K562 (cell line): ENCODE results near the gene CSF3. TPM values are rescaled to one million over a fixed set of nuclear protein-coding genes. Genes with fewer than 3 reads are reported as not detected.

Experiments
- ATF4 ChIP-seq: fragments of 450-650 bp; formaldehyde crosslinking; IDR thresholded peaks from 2 replicates; pipeline ENCODE4 v1.4.0; 2022; ENCODE audit warnings: mild to moderate bottlenecking, moderate library complexity
- BCOR ChIP-seq: fragments of 450-650 bp; IDR thresholded peaks from 2 replicates; pipeline ENCODE4 v1.6.1; 2016
- ELF1 ChIP-seq: fragments of 200-800 bp; sonication (Bioruptor generic); IDR thresholded peaks from 2 replicates; pipeline ENCODE4 v1.6.1; 2016; ENCODE audit warnings: missing genetic modification characterization, missing compliant biosample characterization
- HDAC2 ChIP-seq: fragments of 450-650 bp; IDR thresholded peaks from 2 replicates; pipeline ENCODE4 v1.6.1; 2016; ENCODE audit warnings: mild to moderate bottlenecking
- KDM2B ChIP-seq: fragments of 250-450 bp; sonication (Bioruptor Pico); IDR thresholded peaks from 2 replicates; pipeline ENCODE4 v1.8.0; 2021; ENCODE audit warnings: mild to moderate bottlenecking, moderate library complexity
- NR2C2 ChIP-seq, 2 experiments: fragments of 200-800 bp in 1 of 2; sonication (Bioruptor generic) in 1 of 2; sonication (generic) in 1 of 2; formaldehyde crosslinking in 1 of 2; IDR thresholded peaks; 2 replicates each; pipeline versions ENCODE4 v1.6.1 to v1.8.0; 2016 to 2022; ENCODE audit warnings: mild to moderate bottlenecking in 1 of 2, missing compliant biosample characterization in 1 of 2, missing genetic modification characterization in 1 of 2, missing genetic modification reagents in 1 of 2
- TAF15 ChIP-seq: fragments of 200-400 bp; formaldehyde crosslinking; IDR thresholded peaks from 2 replicates; pipeline ENCODE4 v1.6.1; 2017; ENCODE audit warnings: mild to moderate bottlenecking, low read depth, low read length, moderate library complexity
- THAP12 ChIP-seq: fragments of 250-450 bp; sonication (Bioruptor Pico); IDR thresholded peaks from 2 replicates; pipeline ENCODE4 v1.9.0; 2021; ENCODE audit warnings: mild to moderate bottlenecking, inconsistent platforms
- THRA ChIP-seq: fragments of 450-650 bp; IDR thresholded peaks from 2 replicates; pipeline ENCODE4 v1.6.1; 2017; ENCODE audit warnings: mild to moderate bottlenecking, moderate library complexity
- TSHZ1 ChIP-seq: fragments of 250-450 bp; sonication (Bioruptor Pico); IDR thresholded peaks from 2 replicates; pipeline ENCODE4 v1.4.0; 2020; ENCODE audit warnings: mild to moderate bottlenecking, moderate library complexity
- YY1 ChIP-seq, 3 experiments: IDR thresholded peaks; 2 replicates each; pipeline ENCODE4 v1.6.1; 2011; ENCODE audit warnings: low read length in 2 of 3, mild to moderate bottlenecking in 2 of 3, moderate library complexity in 2 of 3, borderline replicate concordance in 1 of 3, control low read depth in 1 of 3, low read depth in 1 of 3; ENCODE audit not compliant: insufficient read depth in 3 of 3, insufficient replicate concordance in 2 of 3, control insufficient read depth in 1 of 3, insufficient read length in 1 of 3; ENCODE audit errors: extremely low read depth in 1 of 3
- ZNF143 ChIP-seq: sonication (generic); formaldehyde crosslinking; IDR thresholded peaks from 2 replicates; pipeline ENCODE4 v1.9.0; 2022; ENCODE audit warnings: mild to moderate bottlenecking, missing genetic modification reagents
- ZNF518B ChIP-seq: fragments of 250-450 bp; sonication (Bioruptor Pico); IDR thresholded peaks from 2 replicates; pipeline ENCODE4 v1.5.0; 2021; ENCODE audit warnings: mild to moderate bottlenecking, moderate library complexity
- polyA plus RNA-seq, 8 experiments: library from polyadenylated mRNA; depleted of rRNA in 4 of 8; stranded (reverse) in 5 of 8; unstranded in 3 of 8; fragments of >200 nt; fragmentation: Nextera tagmentation in 2 of 8; fragmentation: Illumina TruSeq in 1 of 8; extraction: Ambion mirVana in 2 of 8; extraction: Trizol in 1 of 8; gene quantifications; 2 replicates each; pipeline versions ENCODE4 v1.2.1 to v1.2.3, GENCODE V29; 2011 to 2014; ENCODE audit warnings: inconsistent platforms in 1 of 8, missing spikeins in 1 of 8
- total RNA-seq, 7 experiments: library from RNA; depleted of rRNA in 6 of 7; stranded (reverse); fragments of >200 nt in 6 of 7; fragmentation: Illumina TruSeq in 2 of 7; extraction: Trizol in 2 of 7; gene quantifications; 2 replicates each; pipeline versions ENCODE4 v1.2.1 to v1.2.3, GENCODE V29; 2011 to 2021; ENCODE audit warnings: low replicate concordance in 1 of 7

CSF3 gene
- total and polyA plus RNA-seq, 9 of the 15 experiments (the other 6 are each of a cell fraction or from before 2014, with no cell fraction given): 0.19 TPM; not detected in 8

- TF ChIP-seq ZNF518B (CRISPR knock-in tag): no peak
- no peak for TF ChIP-seq TSHZ1 (CRISPR knock-in tag)
- TF ChIP-seq NR2C2 (CRISPR knock-in tag; IDR thresholded peaks at IDR 0.05): no peak
- peak; percentile 88 for TF ChIP-seq NR2C2 (tag; IDR thresholded peaks at IDR 0.05)
- peak; percentile 90 for TF ChIP-seq ZNF143
- peak; percentile 53; the same call in 1 of the 2 replicates for TF ChIP-seq KDM2B
- TF ChIP-seq YY1 (IDR thresholded peaks at IDR 0.05; ENCODE audit: borderline replicate concordance in 1 of 3, control insufficient read depth in 1 of 3, extremely low read depth in 1 of 3, insufficient read depth in 3 of 3, insufficient read length in 1 of 3, insufficient replicate concordance in 2 of 3, low read depth in 1 of 3, low read length in 2 of 3): peak in 2 of 3 experiments; percentile 80 to 85
- TF ChIP-seq BCOR: no peak; the same call in 1 of the 2 replicates
- no peak for TF ChIP-seq THRA
- TF ChIP-seq HDAC2: no peak
- no peak for TF ChIP-seq TAF15
- TF ChIP-seq THAP12 (CRISPR knock-in tag): peak; percentile 86; the same call in 1 of the 2 replicates
- TF ChIP-seq ATF4 (CRISPR knock-in tag): 0 out of 2 replicates have a peak, but pooled peaks have one; percentile 10
- peak; percentile 60 for TF ChIP-seq ELF1 (tag)
These were observed 34.7 kb upstream of the CSF3 start, which contains the start of gene PSMD3 (continued) for GRCh38 chr17:39980351-39981206.
